GM21576 (cell line): ENCODE measurements around the gene DENND5A.
"Not testable (repeated sequence)": the region's sequence is repeated elsewhere in the genome, so short reads cannot be mapped to it uniquely, and the experiment has no call there.

Experiments used
- ATAC-seq: cut with Tn5 transposase; IDR thresholded peaks from one replicate; pipeline ENCODE4 v1.9.1; 2021; ENCODE audit warnings: mild to moderate bottlenecking, moderate library complexity; ENCODE audit not compliant: unreplicated experiment

DENND5A gene

DNA sequence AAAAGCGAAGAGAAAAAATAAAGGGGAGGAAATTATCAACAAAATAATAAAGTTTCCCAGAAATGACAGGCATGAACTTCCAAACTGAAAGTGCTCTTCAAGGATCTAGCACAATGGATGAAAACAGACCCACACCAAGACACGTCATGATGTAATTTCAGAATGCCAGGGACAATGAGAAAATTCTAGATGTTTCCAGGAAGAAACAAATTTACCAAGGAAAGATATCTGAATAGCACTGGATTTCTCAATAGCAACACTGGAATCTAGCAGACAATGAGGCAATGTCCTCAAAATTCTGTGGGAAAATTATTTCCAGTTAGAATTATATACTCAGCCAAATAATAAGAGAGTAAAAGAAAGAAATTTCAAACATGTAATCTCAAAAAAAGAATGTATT lies 46.0 kb downstream of the DENND5A start:
- no peak for ATAC-seq

- no peak for ATAC-seq
Observed at GRCh38 chr11:9214765-9215164, 50.4 kb downstream of the DENND5A start.

DNA sequence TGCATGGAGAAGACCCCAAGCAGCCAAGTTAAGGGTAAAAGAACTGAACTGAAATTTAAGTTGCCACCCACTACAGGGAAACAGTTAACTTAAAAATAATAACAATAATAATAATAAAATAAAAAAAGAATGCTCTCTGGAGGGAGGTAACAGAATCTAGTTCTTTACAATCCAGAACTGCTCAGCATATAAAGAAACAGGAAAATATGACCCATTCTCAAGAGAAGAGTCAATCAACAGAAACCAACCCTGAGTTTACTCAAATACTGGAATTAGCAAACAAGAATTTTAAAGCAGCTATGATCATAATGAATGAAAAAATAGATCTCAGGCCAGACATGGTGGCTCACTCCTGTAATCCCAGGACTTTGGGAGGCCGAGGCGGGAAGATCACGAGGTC lies 53.8 kb downstream of the DENND5A start:
- ATAC-seq: no peak

DNA sequence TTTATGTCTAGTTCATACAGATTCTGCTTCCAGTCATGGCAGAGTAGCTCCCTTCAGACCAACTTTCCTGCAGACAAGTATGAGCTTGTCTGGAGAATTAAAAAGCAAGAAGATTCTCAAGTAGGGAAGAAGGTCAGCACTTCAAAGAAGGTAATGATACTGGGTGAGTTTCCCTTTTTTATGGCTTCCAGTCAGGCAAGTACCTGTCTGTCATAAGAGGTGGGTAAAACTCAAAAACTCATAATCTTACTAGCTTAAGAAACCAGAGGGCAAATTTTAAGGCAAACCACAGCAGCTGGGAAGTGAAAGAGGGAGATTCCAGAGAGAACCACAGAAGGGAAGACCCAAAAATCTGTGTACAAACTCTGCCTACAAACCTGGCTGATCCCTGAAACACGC lies 54.2 kb downstream of the DENND5A start:
- no peak for ATAC-seq

DNA sequence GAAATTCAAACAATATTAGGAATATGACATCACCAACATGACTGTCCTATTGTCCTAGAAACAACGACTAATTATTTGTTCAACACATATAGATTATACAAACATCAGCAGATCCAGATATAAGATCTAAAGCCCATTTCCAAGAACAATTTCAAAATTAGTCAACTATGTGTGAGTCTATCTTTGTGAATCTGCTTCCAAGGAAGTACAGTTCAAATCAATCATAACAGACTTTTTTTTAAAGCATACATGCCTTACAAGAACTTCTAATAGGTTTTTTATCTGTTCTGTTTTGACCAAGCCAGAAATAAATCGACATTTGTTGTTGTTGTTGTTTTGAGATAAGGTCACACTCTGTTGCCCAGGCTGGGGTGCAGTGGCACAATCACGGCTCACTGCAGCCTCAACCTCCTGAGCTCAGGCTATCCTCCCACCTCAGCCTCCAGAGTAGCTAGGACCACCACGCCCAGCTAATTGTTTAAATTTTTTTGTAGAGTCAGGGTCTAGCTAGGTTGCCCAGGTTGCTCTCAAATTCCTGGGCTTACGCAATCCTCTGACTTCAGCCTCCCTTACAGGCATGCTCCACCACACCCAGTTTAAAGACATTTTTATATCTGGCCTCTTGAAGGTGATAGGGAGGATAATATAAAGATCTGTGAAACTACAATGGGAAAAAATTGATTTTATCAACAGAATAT lies 54.8 kb downstream of the DENND5A start:
- ATAC-seq: no peak

DNA sequence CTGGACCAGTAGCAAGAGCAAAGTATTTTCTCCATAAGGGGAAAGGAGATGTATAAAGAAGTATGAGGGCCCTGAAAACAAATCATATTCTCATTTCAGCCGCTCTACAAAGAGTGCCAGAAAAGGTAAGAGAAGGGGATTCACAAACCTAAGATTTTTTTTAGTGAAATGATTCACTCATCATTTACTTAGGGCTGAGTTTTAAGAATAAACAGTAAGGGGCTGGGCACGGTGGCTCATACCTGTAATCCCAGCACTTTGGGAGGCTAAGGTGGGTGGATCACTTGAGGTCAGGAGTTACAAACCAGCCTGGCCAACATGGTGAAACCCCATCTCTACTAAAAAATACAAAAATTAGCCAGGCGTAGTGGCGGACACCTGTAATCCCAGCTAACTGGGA lies 55.5 kb downstream of the DENND5A start:
- ATAC-seq: peak; percentile 19

- peak; percentile 43 for ATAC-seq
Observed at GRCh38 chr11:9208726-9209501, 56.2 kb downstream of the DENND5A start.

- ATAC-seq: no peak
Observed at GRCh38 chr11:9207229-9207628, 57.9 kb downstream of the DENND5A start.

DNA sequence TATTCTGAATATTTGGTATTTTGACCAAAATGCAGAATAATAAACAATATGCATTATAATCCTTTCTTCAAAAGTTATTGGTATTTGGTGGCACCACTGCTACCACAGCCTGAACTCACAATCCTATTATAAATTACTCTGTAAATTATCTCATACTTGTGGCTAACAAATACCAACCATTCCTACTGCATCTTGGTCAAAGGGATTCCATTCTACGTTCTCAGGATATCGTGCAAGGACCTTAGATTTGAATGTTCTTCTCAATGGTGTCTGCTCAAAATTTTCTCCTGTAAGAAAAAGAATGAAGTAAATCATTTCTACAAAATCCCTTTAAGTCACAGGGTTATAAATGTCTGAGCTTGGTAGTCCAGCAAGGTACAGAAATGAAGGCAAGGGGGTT lies 58.7 kb downstream of the DENND5A start:
- no peak for ATAC-seq

DNA sequence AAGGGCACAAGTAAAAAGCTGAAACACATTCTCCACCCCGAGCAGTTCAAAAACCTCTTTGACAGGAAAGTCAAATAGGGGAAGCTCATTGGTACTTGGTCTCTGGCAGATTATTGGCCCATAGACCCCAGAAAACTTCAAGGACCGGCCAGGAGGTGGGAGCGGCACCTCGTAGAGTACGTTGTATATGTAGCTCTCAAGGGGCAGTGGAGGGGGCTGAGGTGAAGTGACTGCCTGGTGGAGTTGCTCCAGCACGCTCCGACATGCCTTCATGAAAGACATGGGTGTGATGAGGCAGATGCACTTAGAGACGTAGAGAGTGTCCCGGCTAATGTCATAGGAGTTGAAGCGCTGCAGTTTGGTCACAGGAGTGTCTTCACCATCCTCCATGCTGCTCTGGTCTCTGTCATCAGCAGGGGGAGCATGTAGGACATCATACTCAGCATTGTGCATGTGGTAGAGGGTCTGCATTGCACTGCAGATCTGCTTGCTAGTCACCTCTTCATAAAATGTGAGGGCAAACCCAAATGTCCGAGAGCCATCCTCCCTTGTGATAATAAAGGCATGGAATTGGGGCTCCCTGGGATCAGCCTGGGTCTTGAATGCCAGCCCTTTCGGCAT lies 61.3 kb downstream of the DENND5A start:
- ATAC-seq: no peak

- no peak for ATAC-seq
Observed at GRCh38 chr11:9201372-9202162, 63.6 kb downstream of the DENND5A start.

DNA sequence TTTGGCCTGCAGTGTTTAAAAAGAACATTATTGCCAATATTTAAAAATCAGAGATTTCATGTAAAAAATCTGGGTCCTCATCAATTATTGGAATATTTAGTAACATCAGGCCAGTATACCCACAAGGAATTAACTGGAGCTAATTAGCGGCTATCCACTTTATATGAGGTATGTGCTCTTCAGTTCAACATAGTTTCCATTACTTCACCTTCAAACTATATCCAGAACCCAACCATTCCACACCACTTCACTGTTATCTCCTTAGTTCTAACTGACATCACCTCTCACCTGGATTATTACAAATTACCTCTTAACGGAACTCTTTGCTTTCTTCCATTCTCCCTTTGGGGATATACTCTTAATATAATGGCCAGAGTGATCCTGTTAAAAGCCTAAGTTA lies 64.7 kb downstream of the DENND5A start:
- ATAC-seq: no peak

DNA sequence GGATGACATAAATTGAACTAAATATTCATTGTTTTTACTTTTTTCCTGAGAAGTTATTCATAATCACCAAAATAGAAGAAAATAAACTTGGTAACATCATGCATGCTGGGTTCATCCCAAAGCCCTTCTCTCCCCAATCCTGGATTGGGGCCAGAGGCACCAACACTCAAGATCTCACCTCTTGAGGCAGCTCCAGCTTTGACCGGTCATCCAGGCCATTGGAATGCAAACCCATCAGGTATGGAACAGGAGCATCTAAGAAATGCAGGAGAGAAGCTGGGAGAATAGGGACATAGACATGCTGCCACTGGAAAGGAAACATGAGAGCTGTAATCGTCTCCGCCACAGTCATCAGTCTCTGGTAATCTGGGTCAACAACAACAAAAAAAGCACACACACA lies 71.8 kb downstream of the DENND5A start:
- ATAC-seq: no peak

DNA sequence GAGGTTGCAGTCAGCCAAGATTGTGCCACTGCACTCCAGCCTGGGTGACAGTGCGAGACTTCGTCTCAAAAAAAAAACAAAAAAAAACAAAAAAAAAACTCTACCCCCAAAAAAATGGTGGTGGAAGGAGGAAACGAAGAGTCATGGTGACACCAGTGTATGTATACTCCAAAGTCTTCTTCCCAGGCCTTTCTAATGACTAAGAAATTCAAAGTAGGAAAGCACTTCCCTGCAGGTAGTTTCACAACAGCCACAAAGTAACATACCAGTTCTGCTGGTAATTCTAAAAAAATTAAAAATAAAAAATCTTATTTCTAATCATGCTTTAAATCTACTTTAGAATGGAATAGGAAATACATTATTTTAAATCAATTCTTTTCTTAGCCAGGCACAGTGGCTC lies 72.6 kb downstream of the DENND5A start:
- ATAC-seq: no peak

DNA sequence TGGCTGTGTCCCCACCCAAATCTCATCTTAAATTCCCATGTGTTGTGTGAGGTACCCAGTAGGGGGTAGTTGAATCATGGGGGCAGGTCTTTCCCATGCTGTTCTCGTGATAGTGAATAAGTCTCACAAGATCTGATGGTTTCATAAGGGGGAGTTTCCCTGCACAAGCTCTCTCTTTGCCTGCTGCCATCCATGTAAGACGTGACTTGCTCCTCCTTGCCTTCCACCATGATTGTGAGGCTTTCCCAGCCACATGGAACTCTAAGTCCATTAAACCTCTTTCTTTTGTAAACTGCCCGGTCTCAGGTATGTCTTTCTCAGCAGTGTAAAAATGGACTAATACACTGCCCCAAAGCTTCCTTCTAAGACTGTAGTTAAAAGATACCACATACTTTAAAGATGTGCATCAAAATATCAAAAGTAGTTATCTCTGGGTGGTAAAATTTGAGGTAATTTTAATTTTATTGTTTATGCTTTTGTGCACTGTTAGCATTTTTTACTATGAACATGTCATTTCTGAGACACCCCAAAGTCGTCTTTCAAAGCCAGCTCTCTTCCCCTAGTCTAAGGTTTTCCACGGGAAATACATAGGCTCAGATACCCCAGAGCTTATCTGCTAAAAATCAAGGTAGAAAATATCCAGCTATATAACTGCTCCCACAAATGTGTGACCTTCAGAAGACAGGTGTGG lies 74.7 kb downstream of the DENND5A start:
- ATAC-seq: not testable (repeated sequence)

DNA sequence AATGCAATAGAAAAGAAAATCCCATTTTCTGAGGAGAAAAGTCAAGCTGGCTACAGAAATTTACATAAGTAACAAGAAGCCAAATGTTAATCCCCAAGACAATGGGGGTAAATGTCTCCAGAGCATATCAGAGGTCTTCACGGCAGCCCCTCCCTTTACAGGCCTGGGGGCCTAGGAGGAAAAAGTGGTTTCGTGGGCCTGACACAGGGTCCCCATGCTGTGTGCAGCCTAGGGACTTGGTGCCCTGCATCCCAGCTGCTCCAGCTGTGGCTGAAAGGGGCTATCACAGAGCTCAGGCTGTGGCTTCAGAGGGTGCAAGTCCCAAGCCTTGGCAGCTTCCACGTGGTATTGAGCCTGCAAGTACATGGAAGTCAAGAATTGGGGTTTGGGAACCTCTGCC lies 76.3 kb downstream of the DENND5A start:
- not testable (repeated sequence) for ATAC-seq

DNA sequence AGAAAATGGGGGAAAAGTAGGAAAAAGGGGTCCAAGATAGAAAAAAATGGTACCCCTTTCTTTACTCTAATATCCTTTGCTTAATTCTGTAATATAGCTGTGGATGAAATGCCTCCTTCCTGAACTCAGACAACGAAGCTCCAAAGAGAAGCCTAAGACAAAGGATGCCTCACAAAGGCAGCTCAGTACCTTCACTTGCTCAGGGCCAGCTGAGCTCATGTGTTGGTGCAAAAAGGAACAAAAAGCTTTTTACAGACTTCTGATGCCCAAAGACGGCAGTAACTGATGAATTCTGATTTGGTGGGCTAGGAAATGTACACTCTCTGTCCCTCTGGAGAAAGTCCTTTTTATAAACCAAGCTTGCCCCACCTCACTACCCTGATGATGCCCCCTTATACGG lies 77.5 kb downstream of the DENND5A start:
- no peak for ATAC-seq

DNA sequence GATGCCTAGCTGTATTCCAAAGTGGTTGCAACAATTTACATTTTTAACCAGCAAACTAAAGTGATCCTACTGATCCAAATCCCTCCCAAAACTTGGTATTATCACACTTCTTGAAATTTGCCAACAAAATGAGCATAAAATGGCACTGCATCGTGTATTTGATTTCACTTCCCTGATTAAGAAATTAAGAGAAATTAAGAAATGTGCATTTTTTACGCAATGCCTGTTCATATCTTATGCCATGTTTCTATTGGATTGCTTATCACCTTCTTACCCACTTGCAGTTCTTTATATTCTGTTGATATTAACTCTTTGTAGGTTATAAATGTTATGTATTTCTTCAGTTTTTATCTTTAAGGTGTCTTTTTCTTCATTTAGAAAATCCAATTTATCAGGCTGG lies 80.6 kb downstream of the DENND5A start:
- no peak for ATAC-seq

GRCh38 chr11:9182180-9182871 lies 82.8 kb downstream of the DENND5A start:
- ATAC-seq: no peak

- ATAC-seq: no peak
Observed at GRCh38 chr11:9180784-9181183, 84.4 kb downstream of the DENND5A start.
